Fibroblast of lung (primary cell): Measurements from ENCODE around the gene BLTP2. TPM values are rescaled to one million over a fixed set of nuclear protein-coding genes. Genes with fewer than 3 reads are reported as not detected.
"Not testable (repeated sequence)": the region's sequence is repeated elsewhere in the genome, so short reads cannot be mapped to it uniquely, and the experiment has no call there.

Source experiments
- DNase-seq, 2 donors: peaks; one replicate each; pipeline versions ENCODE4 v3.0.0 to v3.0.0-alpha.2; 2010; ENCODE audit warnings: low read depth in 2 of 2
- H2AFZ ChIP-seq: 2 replicates; pipeline ENCODE4 v1.5.1; 2012; ENCODE audit warnings: low read length, control low read depth, inconsistent platforms
- H3K27ac ChIP-seq: 2 replicates; pipeline ENCODE4 v1.5.1; 2011; ENCODE audit warnings: low read length, control low read depth; ENCODE audit not compliant: insufficient read depth
- H3K27me3 ChIP-seq: 2 replicates; pipeline ENCODE4 v1.5.1; 2011; ENCODE audit warnings: mild to moderate bottlenecking, low read length; ENCODE audit not compliant: control insufficient read depth, insufficient read depth
- H3K36me3 ChIP-seq: 2 replicates; pipeline ENCODE4 v1.5.1; 2011; ENCODE audit warnings: low read length; ENCODE audit not compliant: control insufficient read depth, insufficient read depth
- H3K4me1 ChIP-seq: 2 replicates; pipeline ENCODE4 v1.5.1; 2011; ENCODE audit warnings: low read length; ENCODE audit not compliant: control insufficient read depth, insufficient read depth; ENCODE audit errors: extremely low read depth
- H3K4me2 ChIP-seq: 2 replicates; pipeline ENCODE4 v1.5.1; 2011; ENCODE audit warnings: low read length, control low read depth; ENCODE audit not compliant: insufficient read depth; ENCODE audit errors: extremely low read depth
- H3K4me3 ChIP-seq, 4 experiments: fragments of 200-600 bp in 1 of 4; sonication (generic) in 1 of 4; replicated peaks in 1 of 4; 2 replicates each; pipeline ENCODE4 v1.5.1; 2011 to 2016; ENCODE audit warnings: low read length in 4 of 4, low read depth in 3 of 4, mild to moderate bottlenecking in 3 of 4, control low read depth in 2 of 4, inconsistent platforms in 1 of 4, mixed read lengths in 1 of 4; ENCODE audit not compliant: insufficient read depth in 1 of 4; ENCODE audit errors: control extremely low read depth in 1 of 4
- H3K79me2 ChIP-seq: 2 replicates; pipeline ENCODE4 v1.5.1; 2012; ENCODE audit warnings: mild to moderate bottlenecking, low read length, inconsistent platforms; ENCODE audit not compliant: control insufficient read depth, insufficient read depth
- H3K9ac ChIP-seq: 2 replicates; pipeline ENCODE4 v1.5.1; 2011; ENCODE audit warnings: mild to moderate bottlenecking, low read length, control low read depth; ENCODE audit not compliant: insufficient read depth
- H3K9me3 ChIP-seq: 2 replicates; pipeline ENCODE4 v1.5.1; 2012; ENCODE audit warnings: low read depth, low read length; ENCODE audit not compliant: control insufficient read depth, insufficient read depth
- H4K20me1 ChIP-seq: 2 replicates; pipeline ENCODE4 v1.5.1; 2011; ENCODE audit warnings: low read length; ENCODE audit not compliant: control insufficient read depth, insufficient read depth; ENCODE audit errors: extremely low read depth
- CTCF ChIP-seq, 2 donors: IDR thresholded peaks in 1 of 2; conservative IDR thresholded peaks in 1 of 2; 1 replicate in 1 of 2; 2 replicates in 1 of 2; pipeline ENCODE4 v1.5.1; 2011 to 2012; ENCODE audit warnings: low read length in 2 of 2, control low read depth in 1 of 2, inconsistent platforms in 1 of 2, low read depth in 1 of 2, mild to moderate bottlenecking in 1 of 2
- EZH2 ChIP-seq: IDR thresholded peaks from 2 replicates; pipeline ENCODE4 v1.5.1; 2012; ENCODE audit warnings: low read length, control low read depth, mild to moderate bottlenecking; ENCODE audit errors: missing control alignments
- polyA plus RNA-seq, 2 donors: library from polyadenylated mRNA; depleted of rRNA in 1 of 2; stranded (reverse) in 1 of 2; unstranded in 1 of 2; fragments of >200 nt; gene quantifications; 2 replicates each; pipeline ENCODE4 v1.2.1, GENCODE V29; 2011 to 2012; ENCODE audit warnings: missing spikeins in 1 of 2
- total RNA-seq: library from RNA; depleted of rRNA; stranded (reverse); fragments of >200 nt; gene quantifications from 2 replicates; pipeline ENCODE4 v1.2.1, GENCODE V29; 2014

Gene BLTP2
- total and polyA plus RNA-seq, 2 donors (not counting 1 experiment from before 2014, with no cell fraction given) = 74.9 to 160 TPM

GRCh38 chr17:28661635-28662526 lies 16.9 kb upstream of the BLTP2 start, which contains the start of the genes SDF2 and SUPT6H:
SDF2 (minus strand) TSS chr17:28661906; CDS start chr17:28661876, 30 bp downstream.
SUPT6H (plus strand) TSS chr17:28662205; CDS start chr17:28673402, 11,197 bp downstream.
- Histone ChIP-seq H2AFZ (peak within 1 kb of the TSS; percentile 64), H3K27ac (peak within 1 kb of the TSS; percentile 96), H3K36me3 (peaks cover 4% of the 10 kb centered on the region), H3K9ac (peak within 1 kb of the TSS; percentile 83), H3K4me1 (peaks cover 5% of the 10 kb centered on the region), H3K9me3 (no peaks in the 10 kb centered on the region), H3K4me3 (peak within 1 kb of the TSS; percentile 54 to 92 (median 88)), H3K4me2 (peak within 1 kb of the TSS; percentile 97), H3K27me3 (no peaks in the 10 kb centered on the region), H3K79me2 (peaks cover 72% of the 10 kb centered on the region), H4K20me1 (no peaks in the 10 kb centered on the region)
- TF ChIP-seq CTCF (conservative IDR thresholded peaks at IDR 0.05 in 1 of 2, IDR thresholded peaks at IDR 0.05 in 1 of 2; ENCODE audit: low read depth in 1 of 2, low read length in 2 of 2) (no peak), EZH2 (no peak)
- peak; percentile 79 to 85 for DNase-seq

GRCh38 chr17:28659497-28659881 lies 14.5 kb upstream of the BLTP2 start:
- peaks cover 66% of the 10 kb centered on the region for H3K79me2 ChIP-seq
- DNase-seq, H3K27me3 ChIP-seq, H3K27ac ChIP-seq, H3K36me3 ChIP-seq, H3K4me1 ChIP-seq, H4K20me1 ChIP-seq, H3K9ac ChIP-seq, H3K9me3 ChIP-seq, H3K4me3 ChIP-seq, H2AFZ ChIP-seq, H3K4me2 ChIP-seq: not testable (repeated sequence)

- H3K4me1 ChIP-seq, H3K9ac ChIP-seq, H3K9me3 ChIP-seq, H3K36me3 ChIP-seq, H3K4me2 ChIP-seq, DNase-seq, H2AFZ ChIP-seq, H4K20me1 ChIP-seq, H3K4me3 ChIP-seq, H3K27ac ChIP-seq, H3K27me3 ChIP-seq: not testable (repeated sequence)
- H3K79me2 ChIP-seq = peaks cover 60% of the 10 kb centered on the region
These were observed 14.0 kb upstream of the BLTP2 start for GRCh38 chr17:28658766-28659496.

GRCh38 chr17:28658342-28658741 lies 13.4 kb upstream of the BLTP2 start:
- H3K4me2 ChIP-seq, H3K27ac ChIP-seq, H2AFZ ChIP-seq, H4K20me1 ChIP-seq, H3K9me3 ChIP-seq, DNase-seq, H3K36me3 ChIP-seq, H3K9ac ChIP-seq, H3K27me3 ChIP-seq, H3K4me1 ChIP-seq, H3K4me3 ChIP-seq: not testable (repeated sequence)
- H3K79me2 ChIP-seq = peaks cover 54% of the 10 kb centered on the region
